ENCODE data around the gene MCTP1.
"Not testable (repeated sequence)": the region's sequence is repeated elsewhere in the genome, so short reads cannot be mapped to it uniquely, and the experiment has no call there.

Gene MCTP1

DNA sequence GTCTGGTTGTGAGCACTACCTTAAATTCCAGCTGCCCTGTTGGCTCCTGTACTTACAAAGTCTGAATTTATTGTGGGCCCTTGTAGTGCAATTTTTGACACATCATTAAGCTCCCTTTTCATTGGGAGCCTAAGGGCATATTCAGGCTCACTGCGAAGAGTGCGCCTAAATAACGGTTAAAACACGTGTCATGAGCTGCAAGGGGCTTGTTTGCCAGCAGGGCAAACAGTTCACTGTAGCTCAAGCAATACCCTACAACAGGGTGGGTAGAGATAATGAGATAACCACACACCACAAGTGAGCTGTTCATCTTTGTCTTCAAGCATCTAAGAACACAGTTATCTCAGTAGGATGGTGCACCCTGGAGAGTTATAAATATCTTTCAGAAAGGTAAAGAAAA lies 452.2 kb downstream of the MCTP1 start:
- Histone ChIP-seq H3K9ac (ENCODE audit: insufficient read length) (no peak overlapping the region), H3K4me3 (no peak overlapping the region), H3K27ac (no peak overlapping the region), H3K36me3 (ENCODE audit: insufficient read depth, low read length) (no peaks in the 10 kb centered on the region), H3K9me3 (ENCODE audit: low read depth, low read length) (no peaks in the 10 kb centered on the region)
- TF ChIP-seq POLR2AphosphoS5 (IDR thresholded peaks at IDR 0.05; ENCODE audit: borderline replicate concordance, low read depth, low read length) (no peak), EZH2 (IDR thresholded peaks at IDR 0.05) (no peak), FOXP2 (optimal IDR thresholded peaks at IDR 0.05; ENCODE audit: control extremely low read depth, extremely low read length, insufficient read depth) (no peak)
- DNase-seq (ENCODE audit: low read depth, low spot score): no peak

DNA sequence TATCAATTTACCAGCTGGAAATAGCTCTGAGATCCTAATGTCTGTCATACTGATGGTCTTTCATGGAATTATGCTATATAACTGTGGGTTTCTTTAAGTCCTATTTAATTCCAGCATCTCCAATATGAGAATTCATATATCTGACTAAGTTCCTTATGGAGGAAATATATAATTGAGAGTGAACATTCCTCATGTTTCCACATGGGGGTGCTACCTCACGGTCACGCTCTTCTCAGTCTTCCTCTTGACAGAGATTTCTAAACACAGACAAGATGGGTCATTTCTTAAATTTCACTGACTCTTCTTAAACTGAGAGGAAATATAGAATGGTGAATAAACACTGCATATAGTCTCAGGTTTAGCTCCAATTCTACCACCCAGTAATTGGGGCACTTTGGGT lies 454.4 kb downstream of the MCTP1 start:
- Histone ChIP-seq H3K4me3 (no peak overlapping the region), H3K9me3 (ENCODE audit: low read depth, low read length) (no peaks in the 10 kb centered on the region), H3K36me3 (ENCODE audit: insufficient read depth, low read length) (no peaks in the 10 kb centered on the region), H3K9ac (ENCODE audit: insufficient read length) (no peak overlapping the region), H3K27ac (no peak overlapping the region)
- TF ChIP-seq FOXP2 (optimal IDR thresholded peaks at IDR 0.05; ENCODE audit: control extremely low read depth, extremely low read length, insufficient read depth) (no peak), EZH2 (IDR thresholded peaks at IDR 0.05) (no peak), POLR2AphosphoS5 (IDR thresholded peaks at IDR 0.05; ENCODE audit: borderline replicate concordance, low read depth, low read length) (no peak)
- DNase-seq (ENCODE audit: low read depth, low spot score): no peak

- H3K36me3 ChIP-seq (ENCODE audit: insufficient read depth, low read length); DNase-seq (ENCODE audit: low read depth, low spot score): not testable (repeated sequence)
These were observed 456.7 kb downstream of the MCTP1 start for GRCh38 chr5:94828222-94828621.

GRCh38 chr5:94820488-94820887 lies 464.4 kb downstream of the MCTP1 start:
- TF ChIP-seq POLR2AphosphoS5 (IDR thresholded peaks at IDR 0.05; ENCODE audit: borderline replicate concordance, low read depth, low read length) (no peak), EZH2 (IDR thresholded peaks at IDR 0.05) (no peak), FOXP2 (optimal IDR thresholded peaks at IDR 0.05; ENCODE audit: control extremely low read depth, extremely low read length, insufficient read depth) (no peak)
- Histone ChIP-seq H3K4me3 (no peak overlapping the region), H3K9ac (ENCODE audit: insufficient read length) (no peak overlapping the region), H3K9me3 (ENCODE audit: low read depth, low read length) (no peaks in the 10 kb centered on the region), H3K27ac (no peak overlapping the region), H3K36me3 (ENCODE audit: insufficient read depth, low read length) (no peaks in the 10 kb centered on the region)
- no peak for DNase-seq (ENCODE audit: low read depth, low spot score)

More at GRCh38 chr5:94828222-94828621, 456.7 kb downstream of the MCTP1 start:
- not testable (repeated sequence) for H3K9me3 ChIP-seq (ENCODE audit: low read depth, low read length); H3K9ac ChIP-seq (ENCODE audit: insufficient read length); H3K4me3 ChIP-seq; H3K27ac ChIP-seq

GRCh38 chr5:94818904-94819303 lies 466.0 kb downstream of the MCTP1 start:
- H3K9me3 ChIP-seq (ENCODE audit: low read depth, low read length): no peaks in the 10 kb centered on the region
- no peak overlapping the region for H3K9ac ChIP-seq (ENCODE audit: insufficient read length)
- H3K36me3 ChIP-seq (ENCODE audit: insufficient read depth, low read length): no peaks in the 10 kb centered on the region
- no peak overlapping the region for H3K27ac ChIP-seq
- DNase-seq (ENCODE audit: low read depth, low spot score): no peak
- TF ChIP-seq EZH2 (IDR thresholded peaks at IDR 0.05) (no peak), POLR2AphosphoS5 (IDR thresholded peaks at IDR 0.05; ENCODE audit: borderline replicate concordance, low read depth, low read length) (no peak)
- no peak overlapping the region for H3K4me3 ChIP-seq

DNA sequence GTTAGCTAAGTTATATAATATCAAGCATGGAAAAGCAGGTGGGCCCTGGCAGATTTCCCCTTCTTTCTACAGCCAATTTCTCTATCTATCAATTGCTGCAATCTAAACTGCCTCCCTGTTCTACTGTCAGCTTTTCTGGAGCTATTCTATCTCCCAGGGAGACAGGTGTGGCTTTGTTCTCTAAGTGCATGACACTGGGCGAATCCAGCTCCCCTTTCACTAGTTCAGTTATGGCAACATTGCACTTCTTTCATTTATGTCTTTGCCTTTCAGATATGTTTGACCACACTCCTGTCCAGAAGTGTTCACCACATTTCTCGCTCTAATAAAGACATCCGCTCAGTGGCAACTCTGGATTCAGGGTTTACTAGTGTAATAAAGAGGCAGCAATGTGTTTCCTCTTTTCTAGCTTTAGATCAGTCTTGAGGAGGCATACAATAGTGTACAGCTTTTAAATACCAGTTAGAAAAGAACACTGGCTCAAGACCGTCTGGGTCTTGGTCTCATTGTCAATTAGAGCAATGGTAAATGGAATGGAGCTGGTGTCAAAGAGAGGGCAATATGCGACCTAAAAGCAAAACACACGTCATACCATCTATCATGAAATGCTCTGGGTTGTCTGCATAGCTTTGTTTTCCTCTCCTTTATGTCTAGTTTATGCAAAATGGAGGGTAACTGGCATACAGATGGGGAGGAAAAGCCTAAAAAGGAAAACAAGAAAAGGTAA lies 469.4 kb downstream of the MCTP1 start:
- H3K4me3 ChIP-seq: no peak overlapping the region
- TF ChIP-seq EZH2 (IDR thresholded peaks at IDR 0.05): no peak
- TF ChIP-seq FOXP2 (optimal IDR thresholded peaks at IDR 0.05; ENCODE audit: control extremely low read depth, extremely low read length, insufficient read depth): no peak
- TF ChIP-seq POLR2AphosphoS5 (IDR thresholded peaks at IDR 0.05; ENCODE audit: borderline replicate concordance, low read depth, low read length): no peak
- no peak for DNase-seq (ENCODE audit: low read depth, low spot score)
- no peak overlapping the region for H3K27ac ChIP-seq
- H3K36me3 ChIP-seq (ENCODE audit: insufficient read depth, low read length): no peaks in the 10 kb centered on the region
- no peak overlapping the region for H3K9ac ChIP-seq (ENCODE audit: insufficient read length)
- no peaks in the 10 kb centered on the region for H3K9me3 ChIP-seq (ENCODE audit: low read depth, low read length)

DNA sequence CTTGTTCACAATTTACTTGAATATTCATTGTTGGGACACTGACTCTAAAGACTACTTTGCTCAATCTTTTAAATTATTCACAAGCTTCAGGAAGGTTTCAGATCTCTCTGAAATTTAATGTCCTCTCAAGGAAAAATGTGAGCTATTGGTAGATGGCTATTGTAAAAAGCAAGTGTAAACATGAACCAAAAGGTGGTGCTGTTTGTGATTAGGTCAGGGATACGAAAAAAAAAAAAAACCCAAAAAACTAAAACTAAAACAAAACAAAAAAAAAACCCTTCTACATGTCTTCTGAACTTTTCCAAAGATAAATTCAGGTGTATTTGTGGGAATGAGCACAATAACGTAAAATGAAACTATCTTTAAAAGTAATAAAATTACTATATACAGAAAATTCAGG lies 472.7 kb downstream of the MCTP1 start:
- no peak overlapping the region for H3K27ac ChIP-seq
- TF ChIP-seq FOXP2 (optimal IDR thresholded peaks at IDR 0.05; ENCODE audit: control extremely low read depth, extremely low read length, insufficient read depth) (no peak), POLR2AphosphoS5 (IDR thresholded peaks at IDR 0.05; ENCODE audit: borderline replicate concordance, low read depth, low read length) (no peak), EZH2 (IDR thresholded peaks at IDR 0.05) (no peak)
- H3K4me3 ChIP-seq: no peak overlapping the region
- H3K9me3 ChIP-seq (ENCODE audit: low read depth, low read length): no peaks in the 10 kb centered on the region
- no peak overlapping the region for H3K9ac ChIP-seq (ENCODE audit: insufficient read length)
- no peak for DNase-seq (ENCODE audit: low read depth, low spot score)
- H3K36me3 ChIP-seq (ENCODE audit: insufficient read depth, low read length): no peaks in the 10 kb centered on the region

- H3K4me3 ChIP-seq: no peak overlapping the region
- H3K9me3 ChIP-seq (ENCODE audit: low read depth, low read length): no peaks in the 10 kb centered on the region
- H3K36me3 ChIP-seq (ENCODE audit: insufficient read depth, low read length): no peaks in the 10 kb centered on the region
- no peak overlapping the region for H3K27ac ChIP-seq
- H3K9ac ChIP-seq (ENCODE audit: insufficient read length): no peak overlapping the region
- no peak for DNase-seq (ENCODE audit: low read depth, low spot score)
- no peak for TF ChIP-seq FOXP2 (optimal IDR thresholded peaks at IDR 0.05; ENCODE audit: control extremely low read depth, extremely low read length, insufficient read depth)
- TF ChIP-seq EZH2 (IDR thresholded peaks at IDR 0.05): no peak
- TF ChIP-seq POLR2AphosphoS5 (IDR thresholded peaks at IDR 0.05; ENCODE audit: borderline replicate concordance, low read depth, low read length): no peak
These were observed 473.6 kb downstream of the MCTP1 start for GRCh38 chr5:94811331-94811730.

DNA sequence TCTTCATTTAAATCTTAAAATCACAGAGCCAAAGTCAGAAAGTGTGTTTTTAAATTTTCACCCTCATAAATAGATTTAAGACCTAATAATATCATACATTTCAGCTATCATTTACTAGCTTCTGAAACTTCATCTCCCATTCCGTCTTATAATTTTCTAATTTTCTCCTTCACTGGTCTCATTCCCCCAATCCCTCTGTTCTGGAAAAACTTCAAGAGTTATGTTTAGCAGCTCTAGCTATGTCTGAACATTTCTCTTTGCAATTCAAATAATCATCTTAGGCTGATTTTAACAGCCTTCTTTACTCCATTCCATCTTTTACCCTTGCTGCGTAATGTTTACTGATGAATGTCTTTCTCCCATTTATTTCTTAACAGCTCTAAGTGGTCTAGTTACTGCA lies 474.0 kb downstream of the MCTP1 start:
- no peak for DNase-seq (ENCODE audit: low read depth, low spot score)
- H3K9ac ChIP-seq (ENCODE audit: insufficient read length): no peak overlapping the region
- TF ChIP-seq POLR2AphosphoS5 (IDR thresholded peaks at IDR 0.05; ENCODE audit: borderline replicate concordance, low read depth, low read length) (no peak), FOXP2 (optimal IDR thresholded peaks at IDR 0.05; ENCODE audit: control extremely low read depth, extremely low read length, insufficient read depth) (no peak), EZH2 (IDR thresholded peaks at IDR 0.05) (no peak)
- H3K36me3 ChIP-seq (ENCODE audit: insufficient read depth, low read length): no peaks in the 10 kb centered on the region
- no peak overlapping the region for H3K27ac ChIP-seq
- no peak overlapping the region for H3K4me3 ChIP-seq
- no peaks in the 10 kb centered on the region for H3K9me3 ChIP-seq (ENCODE audit: low read depth, low read length)
